ENCODE results near the gene PPM1F.
"Not testable (repeated sequence)": the region's sequence is repeated elsewhere in the genome, so short reads cannot be mapped to it uniquely, and the experiment has no call there.

PPM1F gene

GRCh38 chr22:21959274-21960074 is 6.8 kb upstream of the PPM1F start:
- no peak for DNase-seq

GRCh38 chr22:21958360-21959273 is 6.0 kb upstream of the PPM1F start:
- DNase-seq: no peak

GRCh38 chr22:21951931-21952465 is 650 bp downstream of the PPM1F start:
- DNase-seq: peak; percentile 2

- no peak for DNase-seq
Measured at GRCh38 chr22:21951062-21951461, 1.6 kb downstream of the PPM1F start.

GRCh38 chr22:21949948-21950347 is 2.7 kb downstream of the PPM1F start:
- DNase-seq: no peak

- no peak for DNase-seq
Measured at GRCh38 chr22:21949569-21949918, 3.1 kb downstream of the PPM1F start.

- DNase-seq: no peak
Measured at GRCh38 chr22:21948824-21949568, 3.7 kb downstream of the PPM1F start.

GRCh38 chr22:21948390-21948789 is 4.3 kb downstream of the PPM1F start:
- DNase-seq: no peak

GRCh38 chr22:21947040-21948014 is 5.3 kb downstream of the PPM1F start:
- DNase-seq: no peak

GRCh38 chr22:21946262-21946925 is 6.3 kb downstream of the PPM1F start:
- no peak for DNase-seq

GRCh38 chr22:21945453-21946261 is 7.0 kb downstream of the PPM1F start:
- DNase-seq: no peak

GRCh38 chr22:21944871-21945270 is 7.8 kb downstream of the PPM1F start:
- no peak for DNase-seq

GRCh38 chr22:21943571-21944448 is 8.8 kb downstream of the PPM1F start:
- DNase-seq: no peak

- DNase-seq: no peak
Measured at GRCh38 chr22:21942407-21943343, 10.0 kb downstream of the PPM1F start.

GRCh38 chr22:21941921-21942320 is 10.7 kb downstream of the PPM1F start:
- no peak for DNase-seq

- DNase-seq: no peak
Measured at GRCh38 chr22:21940521-21940920, 12.1 kb downstream of the PPM1F start.

GRCh38 chr22:21939935-21940334 is 12.7 kb downstream of the PPM1F start:
- DNase-seq: not testable (repeated sequence)

GRCh38 chr22:21939461-21939913 is 13.2 kb downstream of the PPM1F start:
- DNase-seq: no peak

All from SHP77 treated with DMSO at 0.1 percent for 48 hours (cell line).